ENCODE results near the gene TMEM184A.
"Not testable (repeated sequence)": the region's sequence is repeated elsewhere in the genome, so short reads cannot be mapped to it uniquely, and the experiment has no call there.

TMEM184A gene

GRCh38 chr7:1584700-1585099 is 28.7 kb upstream of the TMEM184A start:
- Histone ChIP-seq H3K27ac (no peak overlapping the region), H3K9me3 (peaks cover 0 to 13% (median 10%) of the 10 kb centered on the region in 3 donors), H3K4me1 (peaks cover 0 to 2% (median 0%) of the 10 kb centered on the region in 4 donors), H3K4me3 (no peak overlapping the region), H3K36me3 (peaks cover 0 to 4% (median 0%) of the 10 kb centered on the region in 3 donors), H3K27me3 (peaks cover 0 to 40% of the 10 kb centered on the region in 2 donors)
- DNase-seq: no peak
- no peak for TF ChIP-seq CTCF (IDR thresholded peaks at IDR 0.05)
- intact Hi-C loops (cut with DNase I; ENCODE audit: low total_unique reads): loop anchor here (10.0 kb wide), 1 partner anchor 130 kb away; no protein-coding TSS in a partner anchor

- H3K9me3 ChIP-seq, DNase-seq, H3K36me3 ChIP-seq, H3K4me3 ChIP-seq, H3K4me1 ChIP-seq, H3K27ac ChIP-seq: not testable (repeated sequence)
- H3K27me3 ChIP-seq: peaks cover 0 to 27% of the 10 kb centered on the region in 2 donors
- intact Hi-C loops (cut with DNase I; ENCODE audit: low total_unique reads): loop anchor here (10.0 kb wide), 1 partner anchor 131 kb away; no protein-coding TSS in a partner anchor
Observed at GRCh38 chr7:1583241-1583930, 27.4 kb upstream of the TMEM184A start.

GRCh38 chr7:1580422-1581030 is 24.5 kb upstream of the TMEM184A start:
- Histone ChIP-seq H3K36me3 (peaks cover 0 to 16% (median 0%) of the 10 kb centered on the region in 3 donors), H3K4me1 (peaks cover 0 to 7% (median 0%) of the 10 kb centered on the region in 4 donors), H3K27ac (no peak overlapping the region), H3K27me3 (peaks cover 0 to 3% of the 10 kb centered on the region in 2 donors), H3K4me3 (no peak overlapping the region), H3K9me3 (no peaks in the 10 kb centered on the region)
- no peak for DNase-seq
- no peak for TF ChIP-seq CTCF (IDR thresholded peaks at IDR 0.05)
- intact Hi-C loops (cut with DNase I; ENCODE audit: low total_unique reads): loop anchor here (2.0 to 10.0 kb wide), 2 partner anchors 134 to 628 kb away; no protein-coding TSS in a partner anchor

GRCh38 chr7:1579481-1580421 is 23.7 kb upstream of the TMEM184A start:
- Histone ChIP-seq H3K36me3 (peaks cover 0 to 17% (median 0%) of the 10 kb centered on the region in 3 donors), H3K27me3 (no peaks in the 10 kb centered on the region), H3K27ac (no peak overlapping the region), H3K4me1 (peaks cover 0 to 7% (median 0%) of the 10 kb centered on the region in 4 donors), H3K9me3 (no peaks in the 10 kb centered on the region), H3K4me3 (no peak overlapping the region)
- peak; percentile 53 to 80 for DNase-seq
- intact Hi-C loops (cut with DNase I; ENCODE audit: low total_unique reads): loop anchor here (2.0 to 10.0 kb wide), 3 partner anchors 135 to 768 kb away; no protein-coding TSS in a partner anchor
- peak; percentile 78 to 82 for TF ChIP-seq CTCF (IDR thresholded peaks at IDR 0.05)

- no peak overlapping the region for H3K4me3 ChIP-seq
- H3K4me1 ChIP-seq: peaks cover 0 to 7% (median 0%) of the 10 kb centered on the region in 4 donors
- TF ChIP-seq CTCF (IDR thresholded peaks at IDR 0.05): no peak
- no peaks in the 10 kb centered on the region for H3K9me3 ChIP-seq
- H3K27ac ChIP-seq: no peak overlapping the region
- H3K36me3 ChIP-seq: peaks cover 0 to 17% (median 0%) of the 10 kb centered on the region in 3 donors
- H3K27me3 ChIP-seq: no peaks in the 10 kb centered on the region
- intact Hi-C loops (cut with DNase I; ENCODE audit: low total_unique reads): loop anchor here (5.0 kb wide), 1 partner anchor 769 kb away; no protein-coding TSS in a partner anchor
- no peak for DNase-seq
Observed at GRCh38 chr7:1578513-1578912, 22.5 kb upstream of the TMEM184A start.

Data from tibial artery (tissue), 4 donors.